ENCODE data around the gene ZNF410.

Gene ZNF410

GRCh38 chr14:73851000-73851399 lies 35.7 kb upstream of the ZNF410 start:
- ChIA-PET CTCF (interaction anchor here (1.0 to 3.6 kb wide), 6 partner anchors 12 to 134 kb away, joined by 3 to 25 read pairs (median 4); no protein-coding TSS in a partner anchor), POLR2A (interaction anchor here (1.0 to 1.4 kb wide), 2 partner anchors 65 to 138 kb away, joined by 3 to 4 read pairs; no protein-coding TSS in a partner anchor)
- no peak for TF ChIP-seq CTCF (IDR thresholded peaks at IDR 0.05; ENCODE audit: insufficient read depth, low read length, missing control alignments)
- H3K4me3 ChIP-seq (ENCODE audit: low read depth, low read length): peak overlapping the region; percentile 67
- DNase-seq (ENCODE audit: low read depth, low spot score): no peak

DNA sequence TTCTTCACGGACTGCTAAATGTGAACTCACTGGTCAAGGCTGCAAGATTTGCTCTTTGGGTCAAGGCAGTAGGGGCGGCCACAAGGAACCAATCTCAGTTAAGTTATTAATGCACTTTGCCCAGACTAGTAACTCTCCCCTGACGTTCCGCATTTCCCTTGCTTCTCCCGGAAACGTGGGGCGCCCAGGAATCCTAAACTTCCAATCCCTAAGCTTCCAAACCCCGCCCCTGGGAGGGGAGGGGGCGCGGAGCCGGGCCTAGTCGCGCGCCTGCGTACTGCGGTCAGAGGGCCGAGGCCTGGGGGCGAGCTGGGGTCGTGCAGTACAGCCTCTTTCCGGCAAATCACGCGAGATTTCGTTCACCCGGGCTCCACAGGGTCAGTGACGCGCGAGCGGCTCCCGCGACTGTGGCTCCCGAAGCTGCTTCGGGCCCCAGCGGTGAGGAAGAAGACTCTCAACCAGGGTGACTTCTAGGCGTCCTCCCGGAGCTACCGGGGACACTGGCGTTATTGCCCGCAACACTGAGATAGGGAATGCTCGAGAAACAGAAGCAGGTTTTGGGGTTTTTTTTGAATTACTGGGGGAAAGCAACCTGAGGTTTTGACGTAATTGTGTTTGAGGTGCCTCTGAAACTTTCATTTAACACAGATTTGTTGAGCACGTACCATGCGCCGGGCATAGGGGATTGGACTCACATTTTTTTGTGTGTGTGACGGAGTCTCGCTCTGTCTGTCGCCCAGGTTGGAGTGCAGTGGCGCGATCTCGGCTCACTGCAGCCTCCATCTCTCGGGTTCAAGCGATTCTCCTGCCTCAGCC lies 34.9 kb upstream of the ZNF410 start, which contains the start of gene PTGR2:
PTGR2 (plus strand) TSS at position 265 of the 816 bp plus-strand sequence. CDS start 7,032 bp downstream, outside the sequence.
- no peak for TF ChIP-seq CTCF (IDR thresholded peaks at IDR 0.05; ENCODE audit: insufficient read depth, low read length, missing control alignments)
- ChIA-PET CTCF (interaction anchor here (0.7 to 3.6 kb wide), 7 partner anchors 13 to 140 kb away, joined by 3 to 25 read pairs (median 3); no protein-coding TSS in a partner anchor), POLR2A (interaction anchor here (0.6 to 1.4 kb wide), 6 partner anchors 15 to 139 kb away, joined by 3 to 4 read pairs (median 4); partner anchors contain the start of gene ZNF410)
- peak; percentile 73 for DNase-seq (ENCODE audit: low read depth, low spot score)
- H3K4me3 ChIP-seq (ENCODE audit: low read depth, low read length): peak within 1 kb of the TSS; percentile 67

DNA sequence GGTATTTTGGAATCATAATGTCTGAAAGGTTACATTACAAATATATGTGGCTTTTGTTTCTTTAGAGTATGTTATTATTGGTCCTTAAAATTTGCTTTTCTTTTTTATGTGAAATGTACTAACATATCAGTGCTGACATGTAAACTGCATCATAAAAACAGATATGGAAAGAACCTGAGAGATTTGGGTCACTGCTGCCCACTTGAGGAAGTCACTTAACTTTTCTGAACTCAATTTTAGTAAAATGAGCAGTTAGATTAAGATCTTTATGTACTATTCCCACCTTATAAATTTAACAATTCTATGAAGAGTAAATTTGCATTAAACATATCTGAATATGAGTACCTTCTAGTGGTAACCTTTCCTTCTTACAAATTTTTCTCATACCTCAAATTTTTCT lies 27.5 kb upstream of the ZNF410 start:
- POLR2A ChIA-PET: no interaction called here
- CTCF ChIA-PET: interaction anchor here (0.8 kb wide), 1 partner anchor 351 kb away, joined by 3 read pairs; no protein-coding TSS in a partner anchor
- H3K4me3 ChIP-seq (ENCODE audit: low read depth, low read length): no peak overlapping the region
- no peak for TF ChIP-seq CTCF (IDR thresholded peaks at IDR 0.05; ENCODE audit: insufficient read depth, low read length, missing control alignments)
- no peak for DNase-seq (ENCODE audit: low read depth, low spot score)

GRCh38 chr14:73861073-73861472 lies 25.6 kb upstream of the ZNF410 start:
- no peak overlapping the region for H3K4me3 ChIP-seq (ENCODE audit: low read depth, low read length)
- ChIA-PET POLR2A (no interaction called here), CTCF (interaction anchor here (1.0 to 1.4 kb wide), 2 partner anchors 11 to 132 kb away, joined by 3 read pairs; no protein-coding TSS in a partner anchor)
- no peak for DNase-seq (ENCODE audit: low read depth, low spot score)
- TF ChIP-seq CTCF (IDR thresholded peaks at IDR 0.05; ENCODE audit: insufficient read depth, low read length, missing control alignments): no peak

DNA sequence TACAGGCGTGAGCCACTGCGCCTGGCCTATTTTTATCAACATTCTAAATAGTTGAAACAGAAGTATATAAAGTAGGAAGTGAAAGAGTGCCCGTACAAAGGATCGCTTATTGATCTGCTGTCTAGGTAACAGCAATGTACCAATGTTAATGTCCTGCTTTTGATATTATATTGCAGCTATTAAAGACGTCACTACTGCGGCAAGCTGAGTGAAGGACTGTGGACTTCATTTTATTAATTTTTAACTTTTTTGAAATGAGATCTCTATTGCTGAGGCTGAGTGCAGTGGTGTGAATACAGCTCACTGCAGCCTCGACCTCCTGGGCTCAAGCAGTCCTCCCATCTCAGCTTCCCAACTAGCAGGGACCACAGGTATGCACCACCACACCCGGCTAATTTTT lies 24.2 kb upstream of the ZNF410 start:
- CTCF ChIA-PET: interaction anchor here (1.4 to 1.7 kb wide), 2 partner anchors 12 to 138 kb away, joined by 4 read pairs; no protein-coding TSS in a partner anchor
- TF ChIP-seq CTCF (IDR thresholded peaks at IDR 0.05; ENCODE audit: insufficient read depth, low read length, missing control alignments): no peak
- POLR2A ChIA-PET: no interaction called here
- no peak for DNase-seq (ENCODE audit: low read depth, low spot score)
- H3K4me3 ChIP-seq (ENCODE audit: low read depth, low read length): no peak overlapping the region

DNA sequence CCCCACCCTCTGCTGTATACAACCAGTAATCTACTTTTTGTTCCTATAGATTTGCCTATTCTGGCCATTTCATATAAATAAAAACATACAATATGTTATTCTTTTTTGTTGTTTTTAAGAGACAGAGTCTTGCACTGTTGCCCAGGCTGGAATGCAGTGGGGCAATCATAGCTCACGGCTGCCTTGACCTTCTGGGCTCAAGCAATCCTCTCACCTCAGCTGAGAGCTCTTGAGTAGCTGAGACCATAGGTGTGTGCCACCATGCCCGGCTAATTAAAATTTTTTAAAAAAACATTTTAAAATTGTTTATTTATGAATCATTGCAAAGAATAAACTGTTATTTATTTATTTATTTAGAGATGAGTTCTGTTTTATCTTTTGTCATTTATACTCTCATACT lies 23.4 kb upstream of the ZNF410 start:
- CTCF ChIA-PET: interaction anchor here (1.4 to 1.7 kb wide), 2 partner anchors 13 to 138 kb away, joined by 4 read pairs; no protein-coding TSS in a partner anchor
- DNase-seq (ENCODE audit: low read depth, low spot score): no peak
- TF ChIP-seq CTCF (IDR thresholded peaks at IDR 0.05; ENCODE audit: insufficient read depth, low read length, missing control alignments): no peak
- POLR2A ChIA-PET: no interaction called here
- H3K4me3 ChIP-seq (ENCODE audit: low read depth, low read length): no peak overlapping the region

Measured in AG04449 (cell line).